Measurements from ENCODE around the gene TMEM233. TPM values are rescaled to one million over a fixed set of nuclear protein-coding genes. Genes with fewer than 3 reads are reported as not detected.

The TMEM233 gene
- polyA plus RNA-seq = 1 to 10 TPM in 1 of 3 donors, under 1 TPM in 2; 0.14 to 1.5 (median 0.64) TPM

DNA sequence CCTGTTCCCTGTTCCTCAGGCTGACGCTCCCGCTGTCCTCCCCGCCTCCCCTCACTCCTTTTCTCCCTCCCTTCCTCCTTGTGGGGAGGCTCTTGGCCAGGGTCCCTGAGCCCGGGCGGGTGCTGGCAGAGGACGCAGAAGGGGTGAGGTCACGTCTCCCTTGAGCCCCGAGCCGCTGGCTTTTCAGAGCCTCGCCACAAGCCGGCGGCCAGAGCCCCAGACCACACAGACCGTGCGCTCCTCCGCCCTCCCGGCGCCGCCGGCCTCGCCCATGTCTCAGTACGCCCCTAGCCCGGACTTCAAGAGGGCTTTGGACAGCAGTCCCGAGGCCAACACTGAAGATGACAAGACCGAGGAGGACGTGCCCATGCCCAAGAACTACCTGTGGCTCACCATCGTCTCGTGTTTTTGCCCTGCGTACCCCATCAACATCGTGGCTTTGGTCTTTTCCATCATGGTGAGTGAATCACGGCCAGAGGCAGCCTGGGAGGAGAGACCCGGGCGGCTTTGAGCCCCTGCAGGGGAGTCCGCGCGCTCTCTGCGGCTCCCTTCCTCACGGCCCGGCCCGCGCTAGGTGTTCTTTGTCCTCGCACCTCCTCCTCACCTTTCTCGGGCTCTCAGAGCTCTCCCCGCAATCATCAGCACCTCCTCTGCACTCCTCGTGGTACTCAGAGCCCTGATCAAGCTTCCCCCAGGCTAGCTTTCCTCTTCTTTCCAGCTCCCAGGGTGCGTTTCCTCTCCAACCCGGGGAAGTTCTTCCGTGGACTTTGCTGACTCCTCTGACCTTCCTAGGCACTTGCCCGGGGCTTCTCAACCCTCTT, at the start of gene TMEM233:
Gene TMEM233, plus strand, starts transcription at position 197 of the 821 bp plus-strand sequence. Its CDS starts 75 bp downstream, at position 272.
- 1 to 4% (median 2%) methylated on average over 48 of the region's 48 CpGs for WGBS, 3 donors
- no peak within 1 kb of the TSS for H3K27ac ChIP-seq (ENCODE audit: low read depth, low read length)

DNA sequence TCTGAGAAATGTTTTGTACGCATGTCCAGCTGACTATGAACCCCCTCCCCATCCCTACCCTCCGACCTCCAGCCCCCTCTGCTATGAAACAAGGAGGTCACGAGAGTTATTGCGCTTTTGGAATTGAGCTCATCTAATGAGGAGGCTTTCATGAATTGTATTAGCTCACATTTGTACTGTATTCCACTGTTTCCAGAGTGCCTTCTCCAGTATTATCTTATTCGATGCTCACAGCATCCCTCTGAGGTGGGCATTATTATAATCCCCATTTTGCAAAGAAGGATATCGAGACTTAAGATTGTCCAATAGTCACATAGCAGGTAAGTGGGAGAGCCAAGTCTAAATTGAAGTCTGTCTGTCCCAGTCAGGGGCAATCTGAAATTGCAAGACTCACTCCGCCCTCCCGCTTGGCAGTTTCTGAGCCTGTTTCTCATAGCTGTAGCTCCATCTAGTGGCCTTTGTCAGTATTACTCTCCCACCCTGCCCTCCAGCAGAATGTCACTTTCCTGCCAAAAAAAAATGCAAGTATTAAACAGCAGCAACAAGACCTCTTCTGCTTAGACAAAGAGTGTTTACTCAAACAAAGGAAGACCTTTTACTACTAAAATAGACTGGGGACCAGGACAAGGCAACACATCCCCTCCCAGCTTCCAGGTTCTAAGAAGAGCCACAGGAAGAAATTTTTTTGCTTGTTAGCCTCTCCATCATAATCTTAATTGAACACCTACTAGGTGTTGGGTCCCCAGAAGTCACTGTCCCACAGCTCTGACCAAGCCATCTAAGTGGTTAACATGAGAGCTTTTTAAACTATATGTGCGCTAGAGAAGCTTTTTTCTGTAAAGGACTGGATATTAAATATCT, 48.6 kb upstream of the TMEM233 start:
- no peak overlapping the region for H3K27ac ChIP-seq (ENCODE audit: low read depth, low read length)
- WGBS, 3 donors = 40 to 54% (median 50%) methylated on average over 9 of the region's 9 CpGs

DNA sequence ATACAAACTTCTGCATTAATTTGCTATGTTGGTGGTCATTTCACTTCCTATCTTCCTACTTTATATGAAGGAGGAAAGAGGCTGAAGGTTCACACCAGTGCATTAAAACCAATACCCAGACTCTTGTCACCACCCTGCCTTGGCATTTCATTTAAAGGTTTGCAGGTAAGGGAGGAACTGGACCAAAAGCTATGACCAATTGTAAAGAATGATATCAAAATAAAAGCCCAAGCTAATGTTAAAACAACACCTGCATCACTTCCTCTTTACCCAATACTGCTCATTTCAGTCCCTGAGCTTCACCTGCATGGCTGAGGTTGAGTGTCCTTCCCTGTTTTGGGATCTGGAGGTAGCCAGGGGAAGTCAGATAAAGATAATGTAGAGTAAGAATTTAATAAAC, 47.2 kb upstream of the TMEM233 start:
- H3K27ac ChIP-seq (ENCODE audit: low read depth, low read length) = no peak overlapping the region

DNA sequence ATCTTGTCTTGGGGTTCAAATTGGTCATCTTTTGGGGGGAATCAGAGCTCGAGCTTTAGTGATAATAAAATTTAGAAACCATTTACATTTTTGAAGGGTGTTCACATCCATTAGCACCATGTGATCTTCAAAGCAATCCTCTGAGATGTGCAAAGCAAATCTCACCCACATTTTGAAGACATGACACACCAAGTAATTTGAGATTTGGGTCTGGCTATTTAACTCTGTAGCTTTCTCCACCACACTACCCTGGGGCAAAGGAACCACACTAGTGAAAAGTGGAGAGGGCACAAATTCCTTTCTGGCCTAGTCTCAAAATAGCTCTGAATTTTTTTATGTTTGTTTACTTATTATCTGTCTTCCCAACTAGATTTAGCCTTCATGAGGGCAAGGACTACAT, 46.6 kb upstream of the TMEM233 start:
- no peak overlapping the region for H3K27ac ChIP-seq (ENCODE audit: low read depth, low read length)
- WGBS, 3 donors = 16 to 34% (median 30%) methylated on average over 1 of the region's 1 CpG

DNA sequence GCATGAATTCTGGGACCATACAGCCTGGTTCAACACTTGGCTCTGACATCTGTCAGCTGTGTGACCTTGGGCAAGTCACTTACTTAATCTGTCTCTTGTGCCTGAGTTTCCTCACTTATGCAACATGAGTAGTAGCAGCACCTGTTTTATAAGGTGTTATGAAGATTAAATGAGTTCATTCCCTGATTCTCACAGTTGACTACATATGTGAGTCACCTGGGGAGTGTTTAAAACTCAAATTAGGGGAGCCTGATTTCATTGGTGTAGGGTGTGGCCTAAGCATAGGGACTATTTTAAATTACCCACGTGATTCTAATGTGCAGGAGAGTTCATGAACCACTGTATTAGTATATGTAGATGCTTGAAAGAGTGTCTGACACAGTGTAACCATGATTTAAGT, 36.7 kb upstream of the TMEM233 start:
- WGBS, 3 donors = 32 to 39% (median 36%) methylated on average over 1 of the region's 1 CpG

DNA sequence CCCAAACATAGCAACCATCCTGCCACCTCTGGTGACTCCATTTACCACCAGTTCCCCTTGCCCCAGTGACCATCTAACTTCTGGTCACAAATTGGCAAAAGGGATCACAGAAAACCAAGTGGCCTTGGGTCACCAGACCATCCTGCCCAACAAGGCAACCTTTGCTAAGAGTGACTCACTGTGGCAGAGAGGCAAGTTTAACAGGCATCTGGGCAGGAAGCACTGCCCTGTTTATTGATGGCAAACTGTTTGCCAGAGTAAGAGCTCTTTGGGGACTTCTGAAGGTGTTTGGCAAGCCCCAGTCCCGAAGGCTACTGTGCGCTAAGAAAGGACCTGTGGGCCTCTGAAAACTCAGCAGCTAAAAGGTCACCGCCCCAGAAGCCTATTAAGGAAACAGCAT, 28.2 kb upstream of the TMEM233 start:
- H3K27ac ChIP-seq (ENCODE audit: low read depth, low read length) = no peak overlapping the region
- 94 to 95% (median 94%) methylated on average over 3 of the region's 3 CpGs for WGBS, 3 donors

More for the DNA sequence above, 36.7 kb upstream of the TMEM233 start:
- H3K27ac ChIP-seq (ENCODE audit: low read depth, low read length) = no peak overlapping the region

DNA sequence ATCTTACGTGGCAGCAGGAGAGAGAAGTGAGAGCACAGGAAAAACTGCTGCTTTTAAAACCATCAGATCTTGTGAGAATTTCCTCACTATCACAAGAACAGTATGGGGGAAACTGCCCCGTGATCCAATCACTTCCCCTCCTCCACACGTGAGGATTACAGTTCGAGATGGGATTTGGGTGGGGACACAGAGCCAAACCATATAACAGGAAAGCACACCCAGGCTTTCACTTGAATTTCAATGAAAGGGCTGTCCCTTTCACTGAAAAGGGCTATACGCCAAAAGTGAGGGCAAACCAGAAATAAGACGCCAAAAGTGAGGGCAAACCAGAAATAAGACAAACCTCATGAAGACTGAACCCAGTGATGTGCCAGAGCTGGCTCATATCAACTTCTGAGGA, 22.8 kb upstream of the TMEM233 start:
- WGBS, 3 donors = 65 to 73% (median 69%) methylated on average over 6 of the region's 6 CpGs
- H3K27ac ChIP-seq (ENCODE audit: low read depth, low read length) = no peak overlapping the region

DNA sequence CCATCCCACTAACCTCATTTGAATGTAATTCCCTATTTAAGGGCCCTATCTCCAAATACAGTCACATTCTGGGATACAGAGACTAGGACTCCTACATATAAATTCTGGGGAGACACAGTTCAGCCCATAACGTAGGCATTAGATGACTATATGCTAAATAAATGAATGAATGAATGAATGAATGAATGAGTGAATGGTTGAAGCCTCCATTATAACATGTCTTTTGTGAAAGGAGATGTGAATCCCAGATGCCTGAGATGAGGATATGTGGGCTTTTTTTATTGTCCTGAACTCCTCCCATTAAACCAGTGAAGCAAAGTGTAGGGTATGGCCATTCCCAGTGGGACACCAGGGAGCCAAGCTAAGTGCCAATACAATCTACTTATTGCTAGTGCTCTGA, 20.5 kb upstream of the TMEM233 start:
- 79 to 87% (median 84%) methylated on average over 1 of the region's 1 CpG for WGBS, 3 donors
- H3K27ac ChIP-seq (ENCODE audit: low read depth, low read length) = no peak overlapping the region

DNA sequence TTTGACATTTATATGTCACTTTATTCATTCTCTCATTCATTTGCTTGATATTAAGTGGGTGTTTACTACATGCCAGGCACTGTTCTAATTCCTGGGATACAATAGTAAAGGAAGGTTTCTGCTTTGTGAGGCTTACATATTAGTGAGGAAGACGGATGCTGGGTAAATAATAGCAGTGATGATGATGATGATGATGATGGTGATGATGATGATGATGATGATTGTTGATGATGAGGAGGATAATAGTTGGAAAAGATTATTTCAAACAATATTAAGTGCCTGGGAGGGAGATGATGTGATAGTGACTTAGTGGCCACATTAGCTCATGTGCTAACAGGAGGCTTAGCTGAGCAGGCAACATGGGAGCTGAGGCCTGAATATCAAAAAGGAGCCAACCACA, 19.3 kb upstream of the TMEM233 start:
- 74 to 94% (median 92%) methylated on average over 1 of the region's 1 CpG for WGBS, 3 donors
- H3K27ac ChIP-seq (ENCODE audit: low read depth, low read length) = no peak overlapping the region

DNA sequence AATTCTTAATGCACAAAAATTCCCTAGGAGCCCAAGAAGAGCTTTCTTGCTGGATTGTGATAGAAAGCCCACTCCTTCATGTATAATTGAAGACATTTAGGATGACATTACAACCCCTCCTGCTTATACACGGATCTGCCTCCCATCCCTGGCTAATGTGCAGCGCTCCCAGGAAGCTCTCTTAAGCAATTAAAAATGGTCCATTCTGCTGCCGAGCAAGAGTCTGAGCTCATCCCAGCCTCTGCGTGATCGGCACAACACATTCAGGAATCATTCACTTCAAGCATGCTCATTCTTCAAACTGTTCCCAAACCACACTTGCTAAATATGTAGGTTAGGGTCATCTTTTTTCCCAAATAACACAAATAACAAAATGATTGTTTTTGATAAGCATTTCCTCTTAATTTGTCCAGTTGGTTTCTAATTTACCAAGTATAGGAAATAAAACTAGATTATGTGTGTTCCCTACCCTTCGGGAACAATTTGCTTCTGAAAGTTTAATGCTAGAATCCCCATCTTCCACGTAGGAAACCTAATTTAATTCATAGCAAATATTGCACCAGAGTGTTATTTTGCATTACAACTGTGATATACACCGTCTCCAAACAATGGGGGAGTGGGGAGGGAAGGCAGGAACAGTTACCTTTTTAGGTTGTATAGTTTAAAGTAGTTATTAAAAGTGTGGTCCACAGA, 17.3 kb upstream of the TMEM233 start:
- WGBS, 3 donors = 60 to 70% (median 69%) methylated on average over 8 of the region's 8 CpGs

DNA sequence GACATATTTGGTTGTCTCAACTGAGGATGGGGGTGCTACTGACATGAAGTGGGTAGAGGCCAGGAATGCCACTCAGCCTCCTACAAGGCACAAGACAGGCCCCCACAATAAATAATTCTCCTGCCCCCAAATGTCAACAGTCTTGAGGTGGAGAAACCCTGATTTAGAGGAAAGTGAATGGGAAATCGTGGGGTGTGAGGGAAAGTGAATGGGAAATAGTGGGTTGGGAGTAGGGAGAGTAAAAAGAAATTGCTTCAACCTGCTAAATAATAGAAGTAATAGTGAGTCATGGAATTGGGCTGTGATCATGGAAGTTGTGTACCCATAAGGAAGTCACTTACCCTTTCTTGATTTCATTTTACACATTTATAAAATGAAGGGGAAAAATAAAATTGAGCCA, 16.7 kb upstream of the TMEM233 start:
- H3K27ac ChIP-seq (ENCODE audit: low read depth, low read length) = no peak overlapping the region
- 44 to 76% (median 76%) methylated on average over 1 of the region's 1 CpG for WGBS, 3 donors

More for the DNA sequence above, 17.3 kb upstream of the TMEM233 start:
- no peak overlapping the region for H3K27ac ChIP-seq (ENCODE audit: low read depth, low read length)

DNA sequence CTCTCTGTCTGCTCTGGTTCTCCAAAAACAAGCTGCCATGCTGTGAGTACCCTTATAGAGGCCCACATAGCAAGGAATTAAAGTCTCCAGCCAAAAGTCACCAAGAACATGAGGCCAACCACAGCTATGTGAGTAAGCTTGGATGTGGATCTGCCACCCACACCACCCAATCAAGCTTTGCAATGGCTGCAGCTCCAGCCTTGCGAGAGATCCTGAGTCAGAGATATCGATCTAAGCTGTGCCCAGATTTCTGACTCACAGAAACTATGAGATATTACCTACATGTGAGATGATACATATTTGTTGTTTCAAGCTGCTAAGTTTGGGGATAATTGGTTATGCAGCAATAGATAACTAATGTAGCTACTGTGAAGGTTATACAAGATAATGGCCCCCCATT, 15.5 kb upstream of the TMEM233 start:
- H3K27ac ChIP-seq (ENCODE audit: low read depth, low read length) = no peak overlapping the region
- 85 to 89% (median 86%) methylated on average over 2 of the region's 2 CpGs for WGBS, 3 donors

DNA sequence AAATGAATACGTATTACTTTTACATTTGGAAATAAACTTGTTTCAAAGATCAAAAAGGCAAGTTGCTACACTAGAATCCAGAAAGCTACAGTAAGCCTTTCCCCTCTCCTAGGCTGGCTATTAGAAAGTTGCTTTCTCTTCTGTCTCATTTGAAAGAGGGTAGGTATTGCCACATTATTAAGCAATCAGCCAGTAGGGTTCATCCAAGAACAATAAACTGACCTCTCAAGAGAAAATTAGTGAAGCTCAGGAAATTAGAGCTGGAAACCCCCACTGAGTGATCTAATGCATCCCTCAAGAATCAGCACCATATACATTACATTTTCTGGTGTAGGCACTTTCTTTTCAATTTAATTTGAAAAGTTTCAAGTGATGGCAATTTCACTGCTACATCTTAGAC, 4.5 kb upstream of the TMEM233 start:
- H3K27ac ChIP-seq (ENCODE audit: low read depth, low read length) = no peak overlapping the region
- 43 to 60% (median 57%) methylated on average over 1 of the region's 1 CpG for WGBS, 3 donors

DNA sequence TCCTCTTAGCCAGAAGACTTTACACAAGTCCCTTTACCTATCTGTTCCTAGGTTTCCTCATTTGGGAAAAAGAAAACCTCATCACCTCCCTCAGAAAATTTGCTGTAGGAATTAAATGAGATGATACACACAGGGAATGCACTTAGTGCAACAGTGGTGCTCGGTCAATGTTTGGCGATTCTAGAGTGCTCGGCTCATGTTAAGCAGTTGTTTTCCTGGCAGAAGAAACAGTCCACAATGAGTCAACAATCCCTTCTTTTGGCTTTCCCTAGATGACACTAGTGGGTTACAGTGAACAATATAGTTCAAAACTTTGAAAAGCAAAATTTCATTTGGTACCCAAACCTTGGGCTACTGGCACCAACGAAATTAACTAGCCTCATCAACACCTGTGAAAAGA, 3.9 kb upstream of the TMEM233 start:
- H3K27ac ChIP-seq (ENCODE audit: low read depth, low read length) = no peak overlapping the region

DNA sequence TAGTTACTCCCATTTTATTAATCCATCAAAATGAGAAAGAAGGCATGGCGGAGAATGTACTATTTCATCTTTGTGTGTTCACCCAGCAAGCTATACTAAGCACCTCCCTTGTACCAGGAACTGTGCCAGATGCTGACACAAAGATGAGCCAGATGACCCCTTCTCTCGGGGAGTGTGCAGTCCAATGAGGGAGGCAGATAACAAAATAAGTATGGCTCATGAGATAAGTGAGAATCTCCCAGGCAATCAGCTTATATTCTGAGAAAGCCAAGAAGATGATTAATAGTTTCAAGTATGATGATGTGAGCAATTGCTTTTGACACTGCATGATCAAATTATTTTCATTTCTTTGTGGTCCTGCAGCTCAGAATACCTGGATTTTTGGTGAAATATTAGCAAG, 1.3 kb upstream of the TMEM233 start:
- 52 to 58% (median 56%) methylated on average over 2 of the region's 2 CpGs for WGBS, 3 donors

More for the DNA sequence above, 3.9 kb upstream of the TMEM233 start:
- WGBS, 3 donors = 74 to 80% (median 77%) methylated on average over 4 of the region's 4 CpGs

DNA sequence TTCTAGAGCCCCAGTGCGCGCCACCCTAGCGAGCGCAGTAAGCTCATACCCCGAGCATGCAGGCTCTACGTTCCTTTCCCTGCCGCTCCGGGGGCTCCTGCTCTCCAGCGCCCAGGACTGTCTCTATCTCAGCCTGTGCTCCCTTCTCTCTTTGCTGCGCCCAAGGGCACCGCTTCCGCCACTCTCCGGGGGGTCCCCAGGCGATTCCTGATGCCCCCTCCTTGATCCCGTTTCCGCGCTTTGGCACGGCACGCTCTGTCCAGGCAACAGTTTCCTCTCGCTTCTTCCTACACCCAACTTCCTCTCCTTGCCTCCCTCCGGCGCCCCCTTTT, 791 bp downstream of the TMEM233 start:
- no peak overlapping the region for H3K27ac ChIP-seq (ENCODE audit: low read depth, low read length)
- 1 to 2% (median 2%) methylated on average over 22 of the region's 22 CpGs for WGBS, 3 donors

More for the DNA sequence above, 1.3 kb upstream of the TMEM233 start:
- no peak overlapping the region for H3K27ac ChIP-seq (ENCODE audit: low read depth, low read length)

DNA sequence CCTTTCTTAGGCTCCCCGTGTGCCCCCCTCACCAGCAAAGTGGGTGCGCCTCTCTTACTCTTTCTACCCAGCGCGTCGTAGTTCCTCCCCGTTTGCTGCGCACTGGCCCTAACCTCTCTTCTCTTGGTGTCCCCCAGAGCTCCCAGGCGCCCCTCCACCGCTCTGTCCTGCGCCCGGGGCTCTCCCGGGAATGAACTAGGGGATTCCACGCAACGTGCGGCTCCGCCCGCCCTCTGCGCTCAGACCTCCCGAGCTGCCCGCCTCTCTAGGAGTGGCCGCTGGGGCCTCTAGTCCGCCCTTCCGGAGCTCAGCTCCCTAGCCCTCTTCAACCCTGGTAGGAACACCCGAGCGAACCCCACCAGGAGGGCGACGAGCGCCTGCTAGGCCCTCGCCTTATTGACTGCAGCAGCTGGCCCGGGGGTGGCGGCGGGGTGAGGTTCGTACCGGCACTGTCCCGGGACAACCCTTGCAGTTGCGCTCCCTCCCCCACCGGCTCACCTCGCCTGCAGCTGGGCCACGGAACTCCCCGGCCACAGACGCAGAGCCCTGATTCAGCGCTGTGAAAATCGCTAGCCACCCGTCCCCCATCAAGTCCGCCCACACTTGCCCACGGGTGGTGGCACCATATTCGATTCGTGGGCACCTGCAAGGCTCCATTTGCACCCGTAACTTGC, 1.3 kb downstream of the TMEM233 start:
- no peak overlapping the region for H3K27ac ChIP-seq (ENCODE audit: low read depth, low read length)

DNA sequence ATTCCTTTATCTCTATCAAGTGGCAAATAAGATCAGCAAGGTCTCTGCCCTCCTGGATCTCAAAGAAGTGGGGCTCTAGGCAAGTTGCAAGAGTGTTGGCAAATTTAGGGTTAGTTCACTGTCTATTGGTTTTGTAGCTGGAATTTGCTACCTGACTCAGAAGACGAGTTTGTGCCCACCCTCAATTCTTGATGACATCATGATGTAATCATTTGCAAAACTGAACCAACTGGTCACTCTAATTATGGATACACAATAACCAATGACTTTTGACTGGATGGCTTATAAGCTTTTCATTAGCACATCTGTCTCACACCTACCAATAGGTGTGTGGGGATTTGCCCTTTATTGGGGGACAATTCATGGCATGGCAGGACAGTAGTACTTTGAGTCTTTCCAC, 4.6 kb downstream of the TMEM233 start:
- WGBS, 3 donors = 44 to 84% (median 79%) methylated on average over 1 of the region's 1 CpG
- H3K27ac ChIP-seq (ENCODE audit: low read depth, low read length) = no peak overlapping the region

More for the DNA sequence above, 1.3 kb downstream of the TMEM233 start:
- 1 to 3% (median 2%) methylated on average over 48 to 49 of the region's 49 CpGs for WGBS, 3 donors
